Uterus (tissue), 2 donors: Measurements from ENCODE around the gene PDE4D.

Source experiments
- CTCF ChIP-seq, 4 experiments: fragments of 200-600 bp in 2 of 4; fragments of 450-650 bp in 2 of 4; sonication (generic) in 2 of 4; IDR thresholded peaks; one replicate each; pipeline ENCODE4 v1.5.1; 2016 to 2019; ENCODE audit warnings: antibody characterized with exemption in 4 of 4, mild to moderate bottlenecking in 2 of 4, moderate library complexity in 1 of 4
- POLR2A ChIP-seq, 2 donors: fragments of 450-650 bp; IDR thresholded peaks; one replicate each; pipeline ENCODE4 v1.6.1; 2016; ENCODE audit warnings: antibody characterized with exemption in 2 of 2, mild to moderate bottlenecking in 1 of 2, moderate library complexity in 1 of 2

DNA sequence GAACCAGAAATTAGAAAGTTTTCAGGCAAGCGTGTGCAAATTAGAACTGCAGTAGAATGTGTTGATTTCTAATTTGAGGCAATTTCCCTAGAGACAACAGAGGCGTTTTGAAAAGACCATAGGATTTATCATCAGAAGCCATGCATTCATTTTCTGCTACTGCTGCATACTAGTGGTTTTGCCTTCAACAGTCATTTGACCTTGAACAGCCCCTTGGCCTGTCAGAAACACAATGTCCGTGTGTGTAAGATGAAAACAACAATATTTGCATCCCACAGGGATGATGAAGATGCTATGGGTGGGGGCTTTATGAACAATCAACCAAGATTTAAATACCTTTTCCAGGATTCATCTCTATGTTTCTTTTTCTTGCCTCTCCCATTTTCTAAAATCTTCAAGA lies 73.7 kb downstream of the PDE4D start:
- no peak for TF ChIP-seq CTCF (IDR thresholded peaks at IDR 0.05)
- no peak for TF ChIP-seq POLR2A (IDR thresholded peaks at IDR 0.05)
